Measurements from ENCODE around the gene ADPRHL1. TPM values are rescaled to one million over a fixed set of nuclear protein-coding genes. Genes with fewer than 3 reads are reported as not detected.

Gene ADPRHL1
- total and polyA plus RNA-seq, 2 donors (not counting 3 experiments of a cell fraction or from before 2014, with no cell fraction given): 0.52 to 0.97 TPM

DNA sequence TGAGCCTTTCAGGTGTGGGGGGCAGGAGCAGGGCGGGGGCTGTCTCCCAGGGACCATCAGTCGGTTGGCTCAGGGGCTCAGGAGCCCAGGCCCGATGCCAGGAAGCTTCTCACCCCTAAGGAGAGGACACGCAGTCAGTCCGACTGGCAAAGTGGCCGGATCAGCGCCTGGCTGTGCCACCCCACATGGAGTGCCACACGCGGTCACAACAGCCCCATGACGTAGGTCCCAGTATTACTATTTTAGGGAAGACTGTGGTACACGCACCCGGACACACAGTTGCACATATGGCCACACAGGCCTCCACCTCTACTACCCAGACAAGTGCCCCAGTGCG, 60.1 kb downstream of the ADPRHL1 start:
- Histone ChIP-seq H3K9me3 (replicated peaks; ENCODE audit: control insufficient read depth, insufficient read depth, low read length) (no peaks in the 10 kb centered on the region), H3K9ac (replicated peaks; ENCODE audit: extremely low read depth, insufficient read depth, low read length) (no peak overlapping the region), H4K20me1 (replicated peaks; ENCODE audit: control insufficient read depth, extremely low read depth, insufficient read depth, low read length) (no peaks in the 10 kb centered on the region), H3K27me3 (ENCODE audit: control insufficient read depth in 2 of 2, insufficient read depth in 2 of 2, low read length in 2 of 2) (no peaks in the 10 kb centered on the region), H3K79me2 (ENCODE audit: control insufficient read depth, insufficient read depth, low read length) (no peaks in the 10 kb centered on the region), H3K4me3 (replicated peaks in 1 of 3; ENCODE audit: insufficient read depth in 1 of 3, low read depth in 1 of 3, low read length in 3 of 3) (peak overlapping the region in 1 of 3 experiments; percentile 91), H3K9me1 (replicated peaks; ENCODE audit: control insufficient read depth, extremely low read depth, insufficient read depth, low read length) (no peaks in the 10 kb centered on the region), H3K27ac (ENCODE audit: insufficient read depth, low read depth, low read length) (no peak overlapping the region), H3K36me3 (ENCODE audit: control insufficient read depth in 2 of 2, extremely low read depth in 1 of 2, insufficient read depth in 2 of 2, low read length in 2 of 2) (no peaks in the 10 kb centered on the region), H3K4me2 (ENCODE audit: insufficient read depth, low read length) (peak overlapping the region; percentile 67), H2AFZ (ENCODE audit: low read depth, low read length) (peak overlapping the region; percentile 100), H3K4me1 (ENCODE audit: control insufficient read depth, extremely low read depth, insufficient read depth, low read length) (peaks cover 3% of the 10 kb centered on the region)
- ChIA-PET POLR2A (no interaction called here), CTCF (interaction anchor here (3.3 kb wide), 1 partner anchor 450 kb away, joined by 44 read pairs; no protein-coding TSS in a partner anchor)
- no peak for DNase-seq (ENCODE audit: low read depth, low spot score)
- no TSS peak for BruUV-seq (replicated peaks)
- intact Hi-C loops (cut with micrococcal nuclease) (no loop called here), dilution Hi-C loops (cut with MboI; ENCODE audit: extremely low pct_ligation_motif_present, low sequenced_read_pairs) (no loop called here)
- TF ChIP-seq POLR2AphosphoS5 (IDR thresholded peaks at IDR 0.05; ENCODE audit: insufficient read depth, low read depth, low read length): no peak
- TF ChIP-seq, protein P1, sequence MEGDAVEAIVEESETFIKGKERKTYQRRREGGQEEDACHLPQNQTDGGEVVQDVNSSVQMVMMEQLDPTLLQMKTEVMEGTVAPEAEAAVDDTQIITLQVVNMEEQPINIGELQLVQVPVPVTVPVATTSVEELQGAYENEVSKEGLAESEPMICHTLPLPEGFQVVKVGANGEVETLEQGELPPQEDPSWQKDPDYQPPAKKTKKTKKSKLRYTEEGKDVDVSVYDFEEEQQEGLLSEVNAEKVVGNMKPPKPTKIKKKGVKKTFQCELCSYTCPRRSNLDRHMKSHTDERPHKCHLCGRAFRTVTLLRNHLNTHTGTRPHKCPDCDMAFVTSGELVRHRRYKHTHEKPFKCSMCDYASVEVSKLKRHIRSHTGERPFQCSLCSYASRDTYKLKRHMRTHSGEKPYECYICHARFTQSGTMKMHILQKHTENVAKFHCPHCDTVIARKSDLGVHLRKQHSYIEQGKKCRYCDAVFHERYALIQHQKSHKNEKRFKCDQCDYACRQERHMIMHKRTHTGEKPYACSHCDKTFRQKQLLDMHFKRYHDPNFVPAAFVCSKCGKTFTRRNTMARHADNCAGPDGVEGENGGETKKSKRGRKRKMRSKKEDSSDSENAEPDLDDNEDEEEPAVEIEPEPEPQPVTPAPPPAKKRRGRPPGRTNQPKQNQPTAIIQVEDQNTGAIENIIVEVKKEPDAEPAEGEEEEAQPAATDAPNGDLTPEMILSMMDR (IDR thresholded peaks at IDR 0.05; ENCODE audit: extremely low read depth in 1 of 2, insufficient read depth in 1 of 2, low read depth in 1 of 2, low read length in 2 of 2): no peak
- TF ChIP-seq GATA2 (IDR thresholded peaks at IDR 0.05; ENCODE audit: insufficient read depth, insufficient read length, low read depth, low read length): no peak
- TF ChIP-seq, protein P2, sequence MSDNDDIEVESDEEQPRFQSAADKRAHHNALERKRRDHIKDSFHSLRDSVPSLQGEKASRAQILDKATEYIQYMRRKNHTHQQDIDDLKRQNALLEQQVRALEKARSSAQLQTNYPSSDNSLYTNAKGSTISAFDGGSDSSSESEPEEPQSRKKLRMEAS (IDR thresholded peaks at IDR 0.05; ENCODE audit: insufficient read depth, insufficient read length): no peak
- TF ChIP-seq POLR2A (IDR thresholded peaks at IDR 0.05; ENCODE audit: low read depth, low read length): no peak
- FAIRE-seq: no peak

Measured in endothelial cell of umbilical vein (primary cell).